Inferior parietal cortex (tissue), 1 donor: ENCODE data around the gene WWP2.

Experiments used
- DNase-seq: peaks from one replicate; pipeline ENCODE4 v3.0.0-alpha.2; 2016; ENCODE audit errors: extremely low spot score

Gene WWP2

DNA sequence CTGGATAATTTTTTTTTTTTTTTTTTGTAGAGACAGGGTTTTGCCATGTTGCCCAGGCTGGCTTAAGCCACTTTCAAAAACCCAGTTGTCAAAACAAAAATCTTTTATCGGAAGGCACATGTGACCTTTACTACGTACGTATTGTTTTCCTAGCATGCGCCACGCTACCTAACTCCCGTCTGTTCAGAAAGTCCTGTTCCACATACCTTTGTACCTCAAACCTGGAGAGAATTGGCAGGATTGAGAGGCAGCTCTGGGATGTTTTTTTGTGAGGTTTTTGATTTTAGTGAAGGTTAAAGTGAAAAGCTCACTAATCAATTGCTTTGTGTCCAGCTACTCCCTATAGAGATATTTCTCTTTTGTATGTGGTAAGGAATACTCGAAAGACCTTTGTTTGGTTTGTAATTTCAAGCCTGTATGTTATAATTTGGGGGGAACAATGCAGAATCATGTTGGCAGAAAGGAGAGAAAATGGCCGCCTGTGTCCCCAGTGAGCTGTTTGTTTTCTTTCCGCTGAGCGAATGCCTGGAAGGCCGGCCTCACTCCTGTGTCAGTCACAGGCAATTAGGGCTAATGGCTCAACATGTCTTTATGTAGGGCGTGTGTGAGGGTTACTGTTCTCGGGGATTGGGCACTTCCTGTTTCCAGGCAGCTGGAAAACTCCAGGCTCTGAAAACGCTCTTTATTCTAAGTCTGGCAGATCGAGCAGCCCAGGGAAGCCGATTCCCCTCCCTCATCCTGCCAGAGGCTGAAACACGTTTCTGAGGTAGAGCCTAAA is 128.2 kb downstream of the WWP2 start:
- DNase-seq: peak; percentile 91

DNA sequence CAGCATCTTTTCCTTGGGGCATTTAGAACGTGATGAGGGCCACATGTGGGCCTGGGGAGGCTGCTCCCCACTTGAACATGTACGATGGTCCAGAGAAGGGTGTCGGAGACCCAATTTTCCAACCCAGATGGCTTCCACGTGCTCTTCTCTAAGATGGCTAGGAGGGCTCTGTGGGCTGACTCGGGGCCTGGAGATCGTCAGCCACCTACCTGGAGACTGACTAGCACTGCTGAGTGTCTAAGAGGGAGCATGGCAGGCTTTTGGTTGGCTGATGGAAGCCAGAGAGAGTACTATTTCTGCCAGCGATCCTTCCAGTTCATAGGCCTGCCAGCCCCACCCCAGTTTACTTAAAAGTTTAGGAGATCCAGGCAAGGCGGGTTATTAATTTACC is 128.8 kb downstream of the WWP2 start:
- no peak for DNase-seq

DNA sequence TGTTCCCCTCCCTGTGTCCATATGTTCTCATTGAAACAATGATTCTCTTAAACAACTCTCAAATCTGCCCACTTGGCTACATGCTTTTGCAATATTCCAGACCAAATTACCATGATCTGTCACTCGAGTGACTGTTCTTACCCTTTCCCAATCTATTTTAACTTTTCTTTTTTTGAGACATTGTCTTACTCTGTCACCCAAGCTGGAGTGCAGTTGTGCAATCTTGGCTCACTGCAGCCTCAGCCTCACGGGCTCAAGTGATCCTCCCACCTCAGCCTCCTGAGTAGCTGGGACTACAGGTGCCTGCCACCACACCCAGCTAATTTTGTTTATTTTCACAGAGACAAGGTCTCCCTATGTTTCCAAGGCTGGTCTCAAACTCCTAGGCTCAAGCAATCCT is 130.2 kb downstream of the WWP2 start:
- no peak for DNase-seq

DNA sequence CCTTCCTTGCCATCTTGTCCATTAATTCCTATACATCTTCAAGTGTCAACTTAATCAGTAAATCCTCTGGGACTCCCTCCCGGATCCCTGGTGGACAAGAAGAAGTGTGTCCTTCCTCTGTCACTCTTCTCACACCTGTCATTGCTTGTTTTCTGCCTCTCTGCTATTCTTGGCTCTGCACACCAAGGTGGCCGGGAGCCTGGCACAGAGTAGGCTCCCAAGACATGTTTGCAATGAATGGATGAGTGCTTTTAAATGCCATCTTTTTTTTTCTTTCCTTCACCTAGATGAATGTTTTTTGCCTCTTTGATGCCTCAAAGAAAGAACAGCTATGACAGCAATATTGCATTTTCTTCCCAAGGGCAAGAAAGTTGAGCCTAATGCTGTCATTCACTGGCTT is 131.0 kb downstream of the WWP2 start:
- no peak for DNase-seq

DNA sequence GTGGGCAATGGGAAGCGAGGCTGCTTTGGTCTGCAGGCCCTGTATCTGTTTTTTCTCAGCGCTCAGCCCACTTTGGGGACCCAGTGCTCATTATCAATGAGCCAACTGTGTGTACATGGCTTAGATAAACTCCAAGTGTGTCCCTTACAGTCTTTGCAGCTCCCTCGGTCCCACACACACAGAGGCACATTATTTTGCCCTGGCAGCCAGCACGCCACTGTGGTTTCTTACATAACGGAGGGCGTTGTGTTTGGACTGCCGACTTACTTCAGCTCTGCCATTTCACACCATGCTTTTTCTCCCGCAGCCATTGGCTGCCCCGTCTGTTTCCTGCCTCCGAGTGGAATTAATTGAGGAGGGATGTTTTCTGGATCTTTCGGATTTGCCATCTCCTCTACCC is 132.5 kb downstream of the WWP2 start:
- peak; percentile 80 for DNase-seq

DNA sequence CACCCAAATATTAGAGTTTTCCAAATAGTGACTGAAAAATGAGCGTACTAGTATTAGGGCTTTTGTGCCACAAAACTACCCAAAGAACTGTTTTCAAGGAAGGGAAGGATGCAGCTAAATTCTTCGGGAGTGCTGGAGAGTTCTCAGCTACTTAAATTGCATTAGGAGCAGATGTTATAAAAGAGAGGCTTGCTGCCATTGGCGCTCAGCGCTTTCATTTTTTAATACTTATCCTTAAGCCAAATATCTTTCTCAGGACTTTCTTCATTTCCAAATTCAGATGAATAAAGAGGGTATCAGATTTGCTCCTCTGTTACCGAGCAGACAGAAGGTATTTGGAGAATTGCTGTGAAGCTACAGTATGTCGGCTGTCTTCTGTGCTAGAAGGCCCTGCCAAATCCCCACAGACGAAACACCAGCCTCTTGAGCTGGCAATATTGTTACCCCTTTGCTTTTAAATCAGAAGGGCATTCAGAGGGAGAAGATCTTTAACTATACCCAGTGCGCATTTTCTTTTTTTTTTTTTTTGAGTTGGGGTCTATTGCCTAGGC is 141.8 kb downstream of the WWP2 start:
- no peak for DNase-seq

DNA sequence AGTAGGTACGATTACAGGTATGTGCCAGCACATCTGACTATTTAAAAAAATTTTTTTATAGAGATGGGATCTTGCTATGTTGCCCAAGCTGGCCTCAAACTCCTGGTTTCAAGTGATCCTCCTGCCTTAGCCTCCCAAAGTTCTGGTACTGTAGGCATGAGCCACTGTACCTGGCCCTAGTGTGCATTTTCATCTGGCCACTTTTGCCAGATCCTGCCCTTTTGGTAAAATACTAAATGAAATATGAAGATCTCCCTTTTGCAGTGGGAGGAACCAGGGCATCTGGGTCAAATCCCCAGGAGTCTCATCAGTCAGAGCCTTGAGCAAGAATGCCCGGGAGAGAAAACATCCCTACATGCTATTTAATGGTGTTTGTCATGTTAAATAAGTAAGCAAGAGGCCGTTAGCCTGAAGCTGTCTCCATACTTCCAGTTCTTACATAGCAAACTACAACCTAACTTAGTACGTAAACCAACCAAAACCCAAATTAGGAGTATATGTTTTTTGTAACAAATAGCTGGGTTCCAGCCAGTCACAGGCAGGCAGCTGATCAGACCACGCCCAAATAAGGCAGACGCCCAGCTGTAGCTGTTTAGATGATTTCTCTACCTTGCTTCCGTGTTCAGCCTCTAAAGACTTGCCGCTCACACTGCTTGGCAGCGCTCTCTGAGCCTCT is 142.5 kb downstream of the WWP2 start:
- DNase-seq: no peak

DNA sequence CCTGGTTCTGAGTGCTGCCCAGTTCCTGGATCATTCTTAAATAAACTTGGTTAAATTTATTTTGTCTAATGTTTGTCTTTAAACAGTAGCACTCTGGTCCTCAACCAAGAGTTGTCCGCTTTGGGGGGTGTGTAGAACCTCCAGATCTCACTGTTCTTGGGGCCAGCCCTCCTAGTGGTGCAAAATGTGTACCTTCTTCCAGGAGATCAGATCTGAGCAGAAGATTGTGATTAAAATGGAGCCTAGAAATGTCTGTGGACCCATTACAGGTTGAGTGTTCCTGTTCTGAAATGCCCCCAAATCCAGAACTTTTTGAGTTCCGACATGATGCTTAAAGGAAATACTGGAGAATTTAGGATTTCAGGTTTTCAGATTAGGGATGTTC is 143.0 kb downstream of the WWP2 start:
- no peak for DNase-seq

DNA sequence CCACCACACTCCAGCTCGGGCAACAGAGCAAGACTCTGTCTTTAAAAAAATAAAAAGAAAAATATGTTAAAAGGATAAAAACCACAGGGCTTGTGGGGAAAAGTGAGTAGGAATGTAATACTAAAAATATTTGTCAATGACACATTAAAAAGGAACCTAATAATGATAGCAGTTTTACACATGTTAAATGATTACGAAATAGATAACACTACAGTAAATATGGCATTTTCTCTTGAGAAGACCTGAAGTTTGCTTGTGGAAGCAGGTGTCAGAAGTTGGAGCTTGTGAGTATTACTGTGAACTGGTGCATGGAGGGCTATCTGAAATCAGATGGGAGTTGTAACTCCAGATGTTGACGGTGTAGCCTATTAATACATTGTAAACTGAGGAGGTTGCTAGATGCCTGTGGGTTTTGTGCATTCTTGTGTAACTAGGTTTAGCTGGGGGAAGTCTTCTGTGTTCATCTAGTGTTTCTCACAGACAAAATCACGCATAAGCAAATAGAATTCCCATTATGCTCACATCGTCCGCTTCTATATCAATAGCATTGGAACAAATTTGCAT is 144.8 kb downstream of the WWP2 start:
- DNase-seq: no peak

DNA sequence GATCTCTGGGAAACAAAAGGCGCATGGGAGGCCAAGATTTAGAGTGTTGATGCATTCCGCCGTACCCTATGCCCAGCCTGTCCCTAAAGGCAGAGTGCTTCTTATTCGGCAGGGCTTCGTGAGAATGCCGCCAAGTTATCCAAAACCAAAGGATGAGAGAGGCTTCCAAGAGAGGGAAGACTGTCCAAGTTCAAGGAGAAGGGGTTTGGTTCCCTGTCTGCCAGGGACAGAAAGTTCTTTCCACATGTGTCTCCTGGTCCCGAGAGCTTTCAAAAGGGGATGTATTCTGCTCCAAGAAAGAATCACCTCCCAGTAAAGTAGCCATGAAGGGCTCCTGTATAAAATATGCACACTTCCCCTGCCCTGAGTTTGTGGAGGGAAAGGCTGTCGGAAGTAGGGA is 146.9 kb downstream of the WWP2 start:
- DNase-seq: no peak

DNA sequence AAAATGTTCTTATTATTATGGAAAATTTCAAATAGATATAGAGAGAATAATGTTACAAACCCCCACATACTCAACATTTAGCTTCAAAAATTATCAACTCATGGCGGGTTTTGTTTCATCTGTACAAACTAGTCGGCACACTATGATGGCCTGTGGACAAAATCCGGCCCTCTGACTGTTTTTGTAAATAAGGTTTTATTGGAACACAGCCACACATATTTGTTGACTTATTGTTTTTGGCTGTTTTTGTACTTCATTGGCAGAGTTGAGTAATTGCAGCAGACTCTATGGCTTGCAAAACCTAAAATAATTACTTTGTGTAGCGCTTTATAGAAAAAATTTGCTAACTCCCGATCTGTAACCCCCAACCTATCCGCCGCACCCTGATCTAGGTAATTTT is 147.6 kb downstream of the WWP2 start:
- no peak for DNase-seq

DNA sequence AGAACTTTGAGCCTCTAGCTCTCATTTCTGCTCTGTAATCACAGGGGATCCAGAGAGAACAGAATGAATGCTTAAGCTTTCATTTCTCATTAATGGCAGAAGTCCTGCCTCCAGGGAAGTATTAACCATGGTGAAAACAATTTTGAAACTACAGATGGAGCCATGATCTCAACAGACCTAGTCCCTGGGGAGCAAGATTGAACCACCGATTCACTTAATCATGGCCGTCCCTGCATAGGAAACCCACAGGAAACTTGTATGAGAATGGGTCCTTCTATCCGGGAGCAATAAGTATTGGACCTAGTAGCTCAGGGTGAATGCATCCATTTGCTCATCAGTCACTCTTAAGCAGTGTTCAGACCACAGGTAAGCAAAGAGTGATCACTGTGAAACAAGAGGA is 148.8 kb downstream of the WWP2 start:
- no peak for DNase-seq

DNA sequence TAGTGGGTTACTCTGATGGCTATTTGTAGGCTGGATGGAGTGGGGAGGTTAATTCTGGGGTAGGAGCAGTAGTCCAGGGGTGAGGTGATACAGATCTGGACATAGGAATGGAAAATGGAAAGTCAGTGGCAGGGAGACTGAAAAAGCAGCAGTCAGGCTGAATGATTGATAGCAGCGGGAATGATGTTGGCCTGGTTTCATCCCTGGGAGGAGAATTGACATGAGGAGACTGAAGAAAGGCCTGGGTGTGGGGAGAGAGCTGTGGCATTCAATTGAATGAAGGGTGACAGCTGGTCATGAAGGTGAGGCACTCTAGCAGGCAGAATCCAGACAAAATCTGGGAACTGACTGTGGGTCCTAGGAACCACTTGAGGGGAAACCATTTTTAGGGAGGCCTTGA is 154.3 kb downstream of the WWP2 start:
- DNase-seq: no peak

DNA sequence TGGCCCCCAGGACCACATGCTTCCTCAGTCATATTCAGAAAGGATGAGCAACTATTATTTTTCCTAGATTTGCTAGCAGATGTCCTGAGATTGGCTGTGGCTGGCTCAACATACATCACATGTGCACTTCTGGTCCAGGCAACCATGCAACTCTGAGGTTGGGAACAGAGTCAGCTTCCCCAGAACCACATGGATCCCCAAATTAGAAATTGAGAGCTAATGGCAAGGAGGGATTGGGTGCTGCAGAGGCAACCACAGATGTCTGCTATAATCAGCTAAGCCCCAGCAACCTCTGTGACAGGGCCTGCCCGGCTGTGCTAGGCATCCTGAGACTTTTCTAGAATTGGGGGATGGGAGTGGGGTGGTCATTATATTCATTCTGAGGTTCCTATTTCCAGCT is 155.2 kb downstream of the WWP2 start:
- no peak for DNase-seq

DNA sequence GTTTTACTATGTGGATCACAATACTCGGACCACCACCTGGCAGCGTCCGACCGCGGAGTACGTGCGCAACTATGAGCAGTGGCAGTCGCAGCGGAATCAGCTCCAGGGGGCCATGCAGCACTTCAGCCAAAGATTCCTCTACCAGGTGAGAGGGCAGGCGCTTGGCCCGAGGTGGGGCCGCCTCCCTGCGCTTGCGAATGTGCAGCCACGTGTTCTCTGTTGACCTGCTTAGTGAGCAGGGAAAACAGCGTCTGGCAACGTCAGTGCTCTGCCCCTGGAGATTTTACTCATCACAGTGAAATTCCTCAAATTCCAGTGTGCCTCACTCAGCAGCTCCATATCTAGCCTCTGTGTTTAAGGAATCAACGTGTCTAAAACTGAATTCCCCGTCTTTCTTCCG is 155.6 kb downstream of the WWP2 start:
- no peak for DNase-seq

DNA sequence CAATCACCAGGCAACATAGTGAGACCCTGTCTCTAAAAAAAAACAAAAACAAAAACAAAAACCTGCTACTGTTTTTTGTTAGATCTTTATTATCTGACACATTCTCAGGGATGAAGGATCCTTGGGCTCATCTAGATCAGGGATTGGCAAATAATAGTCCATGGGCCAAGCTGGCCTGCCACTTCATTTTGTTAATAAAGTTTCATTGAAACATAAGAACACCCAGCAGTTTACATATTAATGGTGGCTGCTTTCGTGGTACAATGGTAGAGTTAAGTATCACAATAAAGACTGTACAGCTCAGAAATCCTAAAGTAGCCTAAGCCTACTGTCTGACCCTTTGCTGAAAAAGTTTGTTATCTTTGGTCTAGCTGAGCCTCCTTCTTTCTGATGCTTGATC is 156.1 kb downstream of the WWP2 start:
- DNase-seq: no peak

DNA sequence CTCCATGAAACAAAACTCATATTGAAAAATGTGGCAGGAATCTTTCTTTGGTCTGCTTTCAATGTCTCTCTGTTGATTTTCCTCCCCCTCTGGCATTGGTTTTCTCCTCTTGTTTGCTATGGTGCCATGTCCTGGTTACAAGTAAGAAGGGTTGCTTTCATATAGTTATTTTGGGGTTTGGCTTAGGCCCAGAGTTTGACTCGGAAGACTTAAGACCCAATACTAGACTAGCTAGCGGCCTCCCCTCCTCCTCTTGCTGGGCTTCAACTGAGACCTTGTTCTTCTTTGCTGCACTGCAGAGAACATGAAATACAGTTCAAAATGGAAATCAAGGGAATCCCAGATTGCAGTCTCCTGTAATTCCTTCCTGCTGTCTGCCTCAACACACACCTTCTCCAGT is 159.0 kb downstream of the WWP2 start:
- no peak for DNase-seq

DNA sequence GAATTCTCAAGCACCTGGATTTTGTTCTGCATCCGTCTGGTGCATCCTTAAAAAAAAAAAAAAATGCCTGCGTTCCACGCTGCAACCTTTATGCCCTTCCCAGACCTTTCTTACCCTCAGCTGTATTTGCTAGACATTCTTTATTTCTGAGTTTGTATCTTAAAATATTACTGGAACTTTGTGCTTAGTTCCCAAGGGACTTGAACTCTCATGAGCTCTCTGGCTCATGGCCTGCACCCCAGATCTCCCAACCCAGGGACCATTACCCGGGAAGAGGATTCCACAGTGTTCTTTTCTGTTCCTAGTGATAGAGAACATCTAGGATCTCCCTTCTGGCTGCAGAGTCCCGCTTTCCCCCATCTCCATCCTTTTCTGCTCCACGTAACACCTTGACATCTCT is 160.1 kb downstream of the WWP2 start:
- DNase-seq: no peak

DNA sequence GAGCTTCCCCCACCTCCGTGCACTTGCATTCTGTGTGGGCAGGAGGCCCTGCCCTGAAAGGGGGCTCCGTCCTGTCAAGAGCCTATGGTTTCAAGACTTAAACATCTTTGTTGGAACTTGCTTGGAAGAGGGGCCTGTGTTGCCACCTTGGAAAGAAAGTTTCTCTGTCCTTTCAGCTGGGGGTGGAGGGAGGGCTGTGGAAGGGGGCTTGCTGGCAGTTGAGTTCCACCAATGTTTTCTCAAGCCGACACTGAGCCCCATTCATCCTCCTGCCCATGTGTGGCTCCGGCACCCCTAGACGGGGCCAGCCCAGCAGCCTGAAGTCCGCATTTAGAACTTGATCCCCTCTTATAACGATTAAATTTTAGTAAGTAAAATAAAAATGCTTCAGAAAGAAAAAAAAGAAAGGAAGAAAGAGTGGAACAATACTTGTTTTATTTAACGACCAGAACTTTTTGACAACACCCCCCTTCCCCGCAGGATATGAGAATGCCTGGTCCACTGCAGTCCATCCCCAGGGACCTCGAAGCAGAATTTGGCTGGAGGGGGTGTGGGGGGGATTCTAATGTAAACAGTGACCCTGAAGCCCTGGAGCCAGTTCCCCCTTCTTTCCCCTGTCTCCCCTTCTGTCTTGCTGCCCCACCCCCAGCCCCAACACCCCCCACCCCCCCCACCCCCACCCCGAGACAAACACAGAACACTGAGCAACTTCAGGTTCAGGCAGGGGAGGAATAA is 162.1 kb downstream of the WWP2 start:
- no peak for DNase-seq

DNA sequence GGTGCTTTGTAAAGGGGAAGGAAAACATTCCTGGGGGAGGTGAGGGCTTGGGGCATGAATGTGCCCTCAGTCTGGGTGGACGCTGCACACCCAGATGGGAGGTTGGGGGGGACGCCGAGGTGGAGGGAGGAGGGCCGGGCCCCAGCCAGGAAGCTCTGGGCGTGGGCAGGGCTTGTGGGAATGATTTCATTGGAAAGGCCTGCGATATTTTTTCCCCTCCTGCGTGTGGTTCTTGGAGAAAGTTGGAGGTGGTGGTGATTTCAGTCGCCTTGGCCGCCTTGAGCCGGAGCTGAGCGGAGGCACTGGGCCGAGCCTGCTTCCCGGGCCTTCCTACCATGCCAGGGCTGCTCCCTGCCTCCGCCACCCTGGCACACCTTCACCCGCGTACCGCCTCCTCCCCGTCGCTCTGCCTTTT is 162.7 kb downstream of the WWP2 start:
- no peak for DNase-seq

DNA sequence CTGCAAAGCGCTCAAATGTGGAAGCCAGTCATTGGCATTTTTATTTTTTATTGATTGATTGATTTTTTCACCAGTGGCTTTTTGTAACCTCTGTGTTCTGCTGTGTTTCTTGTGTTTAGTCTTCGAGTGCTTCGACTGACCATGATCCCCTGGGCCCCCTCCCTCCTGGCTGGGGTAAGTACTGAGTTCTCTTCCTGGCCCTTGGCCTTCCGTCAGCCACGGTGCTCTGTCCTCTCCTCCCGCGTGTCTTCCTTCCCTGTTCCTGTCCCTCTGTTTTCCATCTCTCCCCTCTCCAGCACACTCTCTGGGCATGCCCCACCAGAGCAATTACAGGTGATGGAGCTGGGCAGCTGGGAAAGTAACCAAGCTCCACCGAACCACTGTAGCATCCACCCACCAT is 163.2 kb downstream of the WWP2 start:
- no peak for DNase-seq

DNA sequence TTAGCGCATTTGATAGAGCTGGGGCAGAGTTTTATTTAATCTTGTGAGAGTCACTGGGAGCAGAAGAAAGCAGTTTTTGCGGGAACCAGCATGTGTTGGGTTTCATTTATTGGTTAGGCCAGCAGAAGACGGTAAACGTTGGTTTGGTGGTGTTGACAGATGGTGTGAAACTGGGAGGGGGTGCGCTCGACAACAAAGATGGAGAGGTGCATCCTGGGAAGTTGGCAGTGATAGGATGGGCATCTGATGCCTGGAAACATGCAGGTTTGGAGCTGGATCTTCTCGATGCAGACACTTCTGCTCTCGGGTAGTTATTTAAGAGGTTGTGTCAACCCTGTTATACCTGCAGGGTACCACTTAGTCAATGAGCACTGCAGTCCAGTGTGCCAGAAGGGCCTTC is 164.1 kb downstream of the WWP2 start:
- DNase-seq: no peak
